ENCODE measurements around the gene PFDN5.
A peak's percentile ranks its signal among the peaks of the same experiment; 100 is the strongest.

Gene PFDN5

GRCh38 chr12:53338916-53339315 lies 43.6 kb downstream of the PFDN5 start:
- no peak for DNase-seq (ENCODE audit: extremely low read depth, low read depth)
- TF ChIP-seq, protein P1, sequence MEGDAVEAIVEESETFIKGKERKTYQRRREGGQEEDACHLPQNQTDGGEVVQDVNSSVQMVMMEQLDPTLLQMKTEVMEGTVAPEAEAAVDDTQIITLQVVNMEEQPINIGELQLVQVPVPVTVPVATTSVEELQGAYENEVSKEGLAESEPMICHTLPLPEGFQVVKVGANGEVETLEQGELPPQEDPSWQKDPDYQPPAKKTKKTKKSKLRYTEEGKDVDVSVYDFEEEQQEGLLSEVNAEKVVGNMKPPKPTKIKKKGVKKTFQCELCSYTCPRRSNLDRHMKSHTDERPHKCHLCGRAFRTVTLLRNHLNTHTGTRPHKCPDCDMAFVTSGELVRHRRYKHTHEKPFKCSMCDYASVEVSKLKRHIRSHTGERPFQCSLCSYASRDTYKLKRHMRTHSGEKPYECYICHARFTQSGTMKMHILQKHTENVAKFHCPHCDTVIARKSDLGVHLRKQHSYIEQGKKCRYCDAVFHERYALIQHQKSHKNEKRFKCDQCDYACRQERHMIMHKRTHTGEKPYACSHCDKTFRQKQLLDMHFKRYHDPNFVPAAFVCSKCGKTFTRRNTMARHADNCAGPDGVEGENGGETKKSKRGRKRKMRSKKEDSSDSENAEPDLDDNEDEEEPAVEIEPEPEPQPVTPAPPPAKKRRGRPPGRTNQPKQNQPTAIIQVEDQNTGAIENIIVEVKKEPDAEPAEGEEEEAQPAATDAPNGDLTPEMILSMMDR (IDR thresholded peaks at IDR 0.05; ENCODE audit: low read depth, low read length): no peak

DNA sequence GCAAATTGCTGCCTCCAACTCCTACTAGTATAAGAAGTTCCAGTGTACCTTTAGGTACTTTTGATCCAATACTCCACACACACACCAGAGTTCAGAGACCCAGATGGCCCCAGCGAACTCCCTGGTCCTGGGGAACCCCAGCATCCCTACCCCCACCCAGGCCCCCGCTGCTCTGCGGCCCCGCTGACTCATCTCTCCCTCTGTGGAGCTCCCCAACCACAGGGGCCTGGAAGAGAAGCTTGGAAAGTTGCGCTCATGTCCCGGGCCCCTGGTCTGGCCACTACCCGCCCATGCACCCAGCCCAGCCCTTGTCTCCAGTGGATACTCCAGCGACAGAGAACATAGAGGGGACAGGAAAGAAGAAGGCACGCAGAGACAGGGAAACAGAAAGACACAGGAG lies 45.1 kb downstream of the PFDN5 start:
- DNase-seq (ENCODE audit: extremely low read depth, low read depth): no peak
- TF ChIP-seq, protein P1 (IDR thresholded peaks at IDR 0.05; ENCODE audit: low read depth, low read length): no peak

DNA sequence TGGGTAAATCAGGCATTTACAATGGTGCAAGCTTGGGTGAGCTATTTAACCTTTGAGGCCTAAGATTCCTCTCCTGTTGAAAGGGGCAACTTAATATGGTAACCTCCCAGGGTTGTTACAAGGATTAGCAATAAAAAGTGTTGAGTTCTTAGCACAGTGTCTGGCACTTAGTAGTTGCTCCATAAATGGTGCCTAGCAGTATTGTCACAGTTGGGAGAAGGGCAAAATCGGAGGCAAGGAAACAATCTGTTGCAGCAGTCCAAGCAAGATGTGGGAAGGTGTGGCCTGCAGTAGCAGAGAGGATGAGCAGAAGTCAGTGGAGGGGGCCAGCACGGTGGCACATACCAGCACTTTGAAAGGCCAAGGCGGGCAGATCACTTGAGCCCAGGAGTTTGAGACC lies 48.1 kb downstream of the PFDN5 start:
- no peak for DNase-seq (ENCODE audit: extremely low read depth, low read depth)
- TF ChIP-seq, protein P1 (IDR thresholded peaks at IDR 0.05; ENCODE audit: low read depth, low read length): no peak

- TF ChIP-seq, protein P1 (IDR thresholded peaks at IDR 0.05; ENCODE audit: low read depth, low read length): no peak
- DNase-seq (ENCODE audit: extremely low read depth, low read depth): no peak
Measured at GRCh38 chr12:53343969-53344368, 48.6 kb downstream of the PFDN5 start.

- DNase-seq (ENCODE audit: extremely low read depth, low read depth): no peak
- TF ChIP-seq, protein P1 (IDR thresholded peaks at IDR 0.05; ENCODE audit: low read depth, low read length): no peak
Measured at GRCh38 chr12:53344487-53344823, 49.1 kb downstream of the PFDN5 start.

DNA sequence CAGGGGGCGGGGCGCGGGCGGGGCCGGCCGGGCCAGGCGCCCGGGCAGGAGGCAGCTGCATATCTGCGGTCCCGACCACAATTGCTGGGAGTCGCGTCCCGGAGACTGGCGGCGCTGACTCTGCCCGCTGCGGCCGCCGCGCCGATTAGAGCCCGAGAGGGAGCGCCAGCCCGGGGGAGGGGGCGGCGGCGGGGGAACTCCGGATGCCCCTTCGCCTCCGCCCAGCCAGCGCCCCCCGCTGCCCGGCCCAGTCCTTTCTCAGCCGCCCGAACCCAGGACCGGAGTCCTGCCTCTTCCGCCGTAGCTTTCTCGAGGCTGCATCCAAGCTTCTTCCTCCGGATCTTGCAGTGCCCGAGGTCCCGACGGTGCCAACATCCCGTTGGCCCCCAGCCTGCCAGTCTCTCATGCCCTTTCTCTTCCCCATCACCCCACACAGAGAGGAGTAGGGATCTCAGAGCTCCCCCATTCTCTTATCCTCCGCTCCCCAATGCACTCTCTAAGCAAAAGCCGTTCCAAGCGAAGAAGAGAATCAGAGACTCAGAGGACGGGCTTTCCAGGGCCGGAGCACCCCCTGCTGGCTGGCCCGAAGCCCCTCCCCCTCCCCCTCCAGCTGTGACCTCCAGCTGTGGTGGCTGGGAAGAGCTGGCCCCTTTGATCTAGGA lies 49.6 kb downstream of the PFDN5 start:
- TF ChIP-seq, protein P1 (IDR thresholded peaks at IDR 0.05; ENCODE audit: low read depth, low read length): peak; percentile 64
- DNase-seq (ENCODE audit: extremely low read depth, low read depth): no peak

DNA sequence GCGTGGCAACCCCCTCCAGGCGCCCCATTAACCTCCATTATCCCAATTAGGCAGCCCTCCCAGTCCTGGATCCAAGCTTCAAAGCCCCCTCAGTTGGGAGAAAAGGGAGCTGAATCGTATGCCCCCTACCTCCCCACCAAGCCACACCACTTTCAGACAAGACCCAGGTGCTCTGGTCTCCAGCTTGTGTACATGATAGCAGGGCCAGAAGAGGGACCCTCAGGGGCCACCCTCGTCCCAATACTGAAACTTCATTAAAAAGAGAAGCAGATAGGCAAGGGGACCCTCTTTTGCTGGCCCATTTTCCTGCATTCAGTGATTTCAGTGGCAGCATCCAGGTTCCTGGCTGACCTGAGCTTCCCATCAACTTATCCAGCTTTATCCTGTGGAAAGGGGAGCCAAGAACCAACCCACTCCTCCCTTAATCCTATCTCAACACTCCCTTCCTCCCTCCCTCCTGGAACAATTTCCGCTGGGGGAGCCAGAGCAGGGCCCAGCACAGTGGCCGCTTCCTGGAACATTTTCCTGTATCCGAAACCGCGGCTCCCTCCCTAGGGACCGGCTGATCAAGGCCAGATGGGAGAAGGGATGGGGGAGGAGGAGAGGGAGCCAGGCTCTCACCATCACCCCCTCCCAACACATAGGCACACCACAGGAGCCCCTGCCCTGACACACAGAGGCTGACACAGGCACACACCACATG lies 50.3 kb downstream of the PFDN5 start:
- TF ChIP-seq, protein P1 (IDR thresholded peaks at IDR 0.05; ENCODE audit: low read depth, low read length): no peak; the same call in 1 of the 2 replicates
- no peak for DNase-seq (ENCODE audit: extremely low read depth, low read depth)

All from AG09319 (cell line).